ENCODE data around the gene PTOV1.

The PTOV1 gene

GRCh38 chr19:49857838-49858087 is 6.8 kb downstream of the PTOV1 start:
- no peak for TF ChIP-seq CTCF (IDR thresholded peaks at IDR 0.05; ENCODE audit: insufficient read depth, low read length, missing control alignments)
- DNase-seq (ENCODE audit: low read depth, low spot score), result no peak
- no peak overlapping the region for H3K4me3 ChIP-seq (ENCODE audit: low read depth, low read length)
- CTCF ChIA-PET, result interaction anchor here (1.0 kb wide), 1 partner anchor 14 kb away, joined by 3 read pairs; no protein-coding TSS in a partner anchor
- POLR2A ChIA-PET, result interaction anchor here (2.0 to 2.3 kb wide), 2 partner anchors 11 to 18 kb away, joined by 7 to 13 read pairs; no protein-coding TSS in a partner anchor

- no peak overlapping the region for H3K4me3 ChIP-seq (ENCODE audit: low read depth, low read length)
- no peak for TF ChIP-seq CTCF (IDR thresholded peaks at IDR 0.05; ENCODE audit: insufficient read depth, low read length, missing control alignments)
- ChIA-PET CTCF (no interaction called here), POLR2A (interaction anchor here (2.0 to 2.3 kb wide), 2 partner anchors 11 to 17 kb away, joined by 7 to 13 read pairs; no protein-coding TSS in a partner anchor)
- no peak for DNase-seq (ENCODE audit: low read depth, low spot score)
These were observed 7.4 kb downstream of the PTOV1 start for GRCh38 chr19:49858088-49858985.

GRCh38 chr19:49859682-49860335 is 8.8 kb downstream of the PTOV1 start:
- no peak for DNase-seq (ENCODE audit: low read depth, low spot score)
- ChIA-PET POLR2A (interaction anchor here (0.8 to 2.3 kb wide), 3 partner anchors 9 to 16 kb away, joined by 3 to 13 read pairs (median 7); no protein-coding TSS in a partner anchor), CTCF (no interaction called here)
- H3K4me3 ChIP-seq (ENCODE audit: low read depth, low read length), result no peak overlapping the region
- TF ChIP-seq CTCF (IDR thresholded peaks at IDR 0.05; ENCODE audit: insufficient read depth, low read length, missing control alignments), result no peak

GRCh38 chr19:49860336-49861102 is 9.6 kb downstream of the PTOV1 start:
- H3K4me3 ChIP-seq (ENCODE audit: low read depth, low read length), result no peak overlapping the region
- ChIA-PET POLR2A (interaction anchor here (1.3 to 1.8 kb wide), 2 partner anchors 9 to 10 kb away, joined by 3 to 6 read pairs; partner anchors contain the start of gene PTOV1), CTCF (no interaction called here)
- no peak for DNase-seq (ENCODE audit: low read depth, low spot score)
- TF ChIP-seq CTCF (IDR thresholded peaks at IDR 0.05; ENCODE audit: insufficient read depth, low read length, missing control alignments), result no peak

GRCh38 chr19:49861107-49861506 is 10.1 kb downstream of the PTOV1 start:
- no peak overlapping the region for H3K4me3 ChIP-seq (ENCODE audit: low read depth, low read length)
- TF ChIP-seq CTCF (IDR thresholded peaks at IDR 0.05; ENCODE audit: insufficient read depth, low read length, missing control alignments), result no peak
- ChIA-PET POLR2A (interaction anchor here (1.3 to 1.8 kb wide), 2 partner anchors 8 to 11 kb away, joined by 3 to 6 read pairs; partner anchors contain the start of gene PTOV1), CTCF (no interaction called here)
- no peak for DNase-seq (ENCODE audit: low read depth, low spot score)

All from AG04449 (cell line).